Peyer's patch (tissue), 4 donors: ENCODE results near the gene KLHL29. TPM values are rescaled to one million over a fixed set of nuclear protein-coding genes. Genes with fewer than 3 reads are reported as not detected.

Experiments
- DNase-seq, 3 donors: peaks; one replicate each; pipeline ENCODE4 v3.0.0-alpha.2; 2017 to 2019
- H3K27ac ChIP-seq, 4 donors: fragments of 200-600 bp; sonication (generic); one replicate each; pipeline ENCODE4 v1.5.1; 2016 to 2019
- H3K27me3 ChIP-seq, 2 donors: fragments of 200-600 bp; sonication (generic); one replicate each; pipeline ENCODE4 v1.5.1; 2019
- H3K36me3 ChIP-seq, 3 donors: fragments of 200-600 bp; sonication (generic); one replicate each; pipeline ENCODE4 v1.5.1; 2016 to 2019
- H3K4me1 ChIP-seq, 4 donors: fragments of 200-600 bp; sonication (generic); one replicate each; pipeline ENCODE4 v1.5.1; 2016 to 2019
- H3K4me3 ChIP-seq, 4 donors: fragments of 200-600 bp; sonication (generic); 1 replicate in 3 of 4; 2 replicates in 1 of 4; pipeline ENCODE4 v1.5.1; 2016 to 2019; ENCODE audit warnings: mild to moderate bottlenecking in 1 of 4
- H3K9me3 ChIP-seq, 4 donors: fragments of 200-600 bp; sonication (generic); one replicate each; pipeline ENCODE4 v1.5.1; 2016 to 2019; ENCODE audit warnings: mild to moderate bottlenecking in 1 of 4
- CTCF ChIP-seq, 6 experiments: fragments of 450-650 bp in 4 of 6; fragments of 200-600 bp in 2 of 6; sonication (generic) in 1 of 6; IDR thresholded peaks; one replicate each; pipeline ENCODE4 v1.5.1; 2017 to 2019; ENCODE audit warnings: antibody characterized with exemption in 6 of 6, mild to moderate bottlenecking in 3 of 6, moderate library complexity in 1 of 6
- POLR2A ChIP-seq, 2 donors: fragments of 450-650 bp; IDR thresholded peaks; one replicate each; pipeline ENCODE4 v1.5.1; 2017; ENCODE audit warnings: antibody characterized with exemption in 2 of 2, mild to moderate bottlenecking in 2 of 2, moderate library complexity in 2 of 2
- total RNA-seq, 4 donors: library from RNA; depleted of rRNA; stranded (reverse); fragments of >200 nt; gene quantifications; one replicate each; pipeline ENCODE4 v1.1.0, GENCODE V29; 2016

Gene KLHL29
- total RNA-seq, 4 donors from 2014 or later: 1.1 to 18.2 (median 5.0) TPM

GRCh38 chr2:23689891-23690290, 304.9 kb downstream of the KLHL29 start:
- Histone ChIP-seq H3K4me1 (no peaks in the 10 kb centered on the region), H3K4me3 (no peak overlapping the region), H3K36me3 (no peaks in the 10 kb centered on the region), H3K27ac (no peak overlapping the region), H3K27me3 (no peaks in the 10 kb centered on the region), H3K9me3 (no peaks in the 10 kb centered on the region)
- no peak for TF ChIP-seq POLR2A (IDR thresholded peaks at IDR 0.05)
- no peak for TF ChIP-seq CTCF (IDR thresholded peaks at IDR 0.05)
- peak in 1 of 3 donors; percentile 40 for DNase-seq

GRCh38 chr2:23690421-23691105, 305.6 kb downstream of the KLHL29 start:
- no peaks in the 10 kb centered on the region for H3K27me3 ChIP-seq
- no peaks in the 10 kb centered on the region for H3K9me3 ChIP-seq
- H3K27ac ChIP-seq: no peak overlapping the region
- no peak for TF ChIP-seq CTCF (IDR thresholded peaks at IDR 0.05)
- TF ChIP-seq POLR2A (IDR thresholded peaks at IDR 0.05): no peak
- no peak overlapping the region for H3K4me3 ChIP-seq
- no peaks in the 10 kb centered on the region for H3K36me3 ChIP-seq
- no peaks in the 10 kb centered on the region for H3K4me1 ChIP-seq
- peak in 1 of 3 donors; percentile 40 for DNase-seq

GRCh38 chr2:23691106-23691470, 306.1 kb downstream of the KLHL29 start:
- Histone ChIP-seq H3K4me1 (no peaks in the 10 kb centered on the region), H3K27me3 (no peaks in the 10 kb centered on the region), H3K36me3 (no peaks in the 10 kb centered on the region), H3K9me3 (no peaks in the 10 kb centered on the region), H3K27ac (no peak overlapping the region), H3K4me3 (no peak overlapping the region)
- DNase-seq: no peak
- no peak for TF ChIP-seq POLR2A (IDR thresholded peaks at IDR 0.05)
- TF ChIP-seq CTCF (IDR thresholded peaks at IDR 0.05): no peak

GRCh38 chr2:23691565-23691964, 306.6 kb downstream of the KLHL29 start:
- Histone ChIP-seq H3K27ac (no peak overlapping the region), H3K27me3 (no peaks in the 10 kb centered on the region), H3K36me3 (no peaks in the 10 kb centered on the region), H3K9me3 (no peaks in the 10 kb centered on the region), H3K4me1 (no peaks in the 10 kb centered on the region), H3K4me3 (no peak overlapping the region)
- DNase-seq: peak in 1 of 3 donors; percentile 48
- TF ChIP-seq POLR2A (IDR thresholded peaks at IDR 0.05) (no peak), CTCF (IDR thresholded peaks at IDR 0.05) (no peak)

- peak in 1 of 3 donors; percentile 33 for DNase-seq
- Histone ChIP-seq H3K27me3 (no peaks in the 10 kb centered on the region), H3K9me3 (no peaks in the 10 kb centered on the region), H3K27ac (no peak overlapping the region), H3K36me3 (no peaks in the 10 kb centered on the region), H3K4me1 (no peaks in the 10 kb centered on the region), H3K4me3 (no peak overlapping the region)
- no peak for TF ChIP-seq CTCF (IDR thresholded peaks at IDR 0.05)
- TF ChIP-seq POLR2A (IDR thresholded peaks at IDR 0.05): no peak
Observed at GRCh38 chr2:23692263-23692662, 307.3 kb downstream of the KLHL29 start.
